OCI-LY1 (cell line): ENCODE data around the gene MAPK11.

Experiments used
- H2AFZ ChIP-seq: fragments of 200-600 bp; sonication (generic), shearing (Covaris generic); 2 replicates; pipeline ENCODE4 v1.6.0; 2014; ENCODE audit warnings: antibody characterized with exemption, mild to moderate bottlenecking, low read length
- H3F3A ChIP-seq: fragments of 200-600 bp; sonication (generic), shearing (Covaris generic); 2 replicates; pipeline ENCODE4 v1.6.0; 2014; ENCODE audit warnings: mild to moderate bottlenecking, antibody characterized with exemption, low read length, moderate library complexity; ENCODE audit not compliant: insufficient read depth
- H3K27ac ChIP-seq: fragments of 200-600 bp; sonication (generic); 2 replicates; pipeline ENCODE4 v1.5.1; 2014; ENCODE audit warnings: low read length, mixed run types, mild to moderate bottlenecking, low read depth; ENCODE audit not compliant: poor library complexity, severe bottlenecking
- H3K27me3 ChIP-seq: fragments of 200-600 bp; sonication (generic); 2 replicates; pipeline ENCODE4 v1.6.0; 2014; ENCODE audit warnings: antibody characterized with exemption, mild to moderate bottlenecking, low read length, moderate library complexity; ENCODE audit not compliant: insufficient read depth
- H3K36me3 ChIP-seq: fragments of 200-600 bp; sonication (generic); 2 replicates; pipeline ENCODE4 v1.6.1; 2014; ENCODE audit warnings: mild to moderate bottlenecking, antibody characterized with exemption, low read length, moderate library complexity, mixed read lengths; ENCODE audit not compliant: insufficient read depth
- H3K4me1 ChIP-seq: fragments of 200-600 bp; sonication (generic); 2 replicates; pipeline ENCODE4 v1.5.1; 2014; ENCODE audit warnings: mild to moderate bottlenecking, low read length, moderate library complexity; ENCODE audit not compliant: insufficient read depth, severe bottlenecking
- H3K4me2 ChIP-seq: fragments of 200-600 bp; sonication (generic), shearing (Covaris generic); 2 replicates; pipeline ENCODE4 v1.6.1; 2014; ENCODE audit warnings: low read length
- H3K4me3 ChIP-seq: fragments of 200-600 bp; sonication (generic); 2 replicates; pipeline ENCODE4 v1.5.1; 2014; ENCODE audit warnings: low read length, low read depth, mild to moderate bottlenecking, mixed read lengths; ENCODE audit not compliant: poor library complexity, severe bottlenecking
- H3K79me2 ChIP-seq: fragments of 200-600 bp; shearing (Covaris generic); 2 replicates; pipeline ENCODE4 v1.6.1; 2016; ENCODE audit warnings: mixed run types, low read length, mixed read lengths; ENCODE audit not compliant: insufficient read depth
- H3K9ac ChIP-seq: fragments of 200-600 bp; sonication (generic), shearing (Covaris generic); 2 replicates; pipeline ENCODE4 v1.6.1; 2014; ENCODE audit warnings: mild to moderate bottlenecking, low read length, mixed read lengths
- H3K9me2 ChIP-seq: fragments of 200-600 bp; sonication (generic), shearing (Covaris generic); 2 replicates; pipeline ENCODE4 v1.6.1; 2014; ENCODE audit warnings: low read depth, mild to moderate bottlenecking, low read length, mixed read lengths
- H3K9me3 ChIP-seq: fragments of 200-600 bp; shearing (Covaris generic); 2 replicates; pipeline ENCODE4 v1.6.1; 2014; ENCODE audit warnings: low read length, mixed read lengths
- H4K20me1 ChIP-seq: fragments of 200-600 bp; sonication (generic), shearing (Covaris generic); 2 replicates; pipeline ENCODE4 v1.6.0; 2016; ENCODE audit warnings: mild to moderate bottlenecking, low read length; ENCODE audit not compliant: insufficient read depth
- CTCF ChIP-seq: fragments of 200-600 bp; sonication (generic), shearing (Covaris generic); IDR thresholded peaks from 2 replicates; pipeline ENCODE4 v1.5.1; 2017; ENCODE audit warnings: mild to moderate bottlenecking, antibody characterized with exemption, low read length, moderate library complexity, mixed read lengths
- EZH2 ChIP-seq: fragments of 200-600 bp; sonication (generic), shearing (Covaris generic); IDR thresholded peaks from 2 replicates; pipeline ENCODE4 v1.8.0; 2017; ENCODE audit warnings: borderline replicate concordance, mixed run types, mild to moderate bottlenecking, antibody characterized with exemption, low read length, moderate library complexity, mixed read lengths

MAPK11 gene

GRCh38 chr22:50289151-50289941, 19.2 kb upstream of the MAPK11 start:
- no peak overlapping the region for H2AFZ ChIP-seq
- no peaks in the 10 kb centered on the region for H3K9me2 ChIP-seq
- peaks cover 26% of the 10 kb centered on the region for H3K27me3 ChIP-seq
- H3K4me2 ChIP-seq = no peak overlapping the region
- no peaks in the 10 kb centered on the region for H3K9me3 ChIP-seq
- no peak overlapping the region for H3K9ac ChIP-seq
- no peaks in the 10 kb centered on the region for H3K36me3 ChIP-seq
- H3K27ac ChIP-seq = no peak overlapping the region
- H3K4me3 ChIP-seq = no peak overlapping the region
- no peaks in the 10 kb centered on the region for H3K79me2 ChIP-seq
- peaks cover 19% of the 10 kb centered on the region for H3K4me1 ChIP-seq
- H4K20me1 ChIP-seq = no peaks in the 10 kb centered on the region
- TF ChIP-seq EZH2 = no peak
- no peak for TF ChIP-seq CTCF
- no peaks in the 10 kb centered on the region for H3F3A ChIP-seq

- Histone ChIP-seq H3K79me2 (no peaks in the 10 kb centered on the region), H3K27ac (no peak overlapping the region), H3K9me3 (no peaks in the 10 kb centered on the region), H3K27me3 (peaks cover 23% of the 10 kb centered on the region), H3K4me3 (no peak overlapping the region), H3K36me3 (no peaks in the 10 kb centered on the region), H3K9ac (no peak overlapping the region), H4K20me1 (no peaks in the 10 kb centered on the region), H3F3A (no peaks in the 10 kb centered on the region), H3K4me2 (no peak overlapping the region), H3K4me1 (peaks cover 13% of the 10 kb centered on the region), H2AFZ (no peak overlapping the region), H3K9me2 (no peaks in the 10 kb centered on the region)
- no peak for TF ChIP-seq EZH2
- TF ChIP-seq CTCF = no peak
These were observed 17.6 kb upstream of the MAPK11 start for GRCh38 chr22:50287731-50288130.

- H4K20me1 ChIP-seq = no peaks in the 10 kb centered on the region
- no peaks in the 10 kb centered on the region for H3K79me2 ChIP-seq
- no peaks in the 10 kb centered on the region for H3K9me2 ChIP-seq
- H3K27me3 ChIP-seq = peaks cover 21% of the 10 kb centered on the region
- H3K27ac ChIP-seq = no peak overlapping the region
- H3K4me2 ChIP-seq = no peak overlapping the region
- no peak overlapping the region for H3K4me3 ChIP-seq
- H3K4me1 ChIP-seq = peaks cover 4% of the 10 kb centered on the region
- H3K36me3 ChIP-seq = no peaks in the 10 kb centered on the region
- H2AFZ ChIP-seq = no peak overlapping the region
- TF ChIP-seq CTCF = no peak
- TF ChIP-seq EZH2 = no peak
- no peaks in the 10 kb centered on the region for H3K9me3 ChIP-seq
- H3F3A ChIP-seq = no peaks in the 10 kb centered on the region
- H3K9ac ChIP-seq = no peak overlapping the region
These were observed 16.6 kb upstream of the MAPK11 start for GRCh38 chr22:50286701-50287318.
